B cell (primary cell): Measurements from ENCODE around the gene SRC. TPM values are rescaled to one million over a fixed set of nuclear protein-coding genes. Genes with fewer than 3 reads are reported as not detected.

Experiments used
- ATAC-seq: fragments of 200-7000 bp; cut with Tn5 transposase; one replicate; pipeline ENCODE4 v1.10.0; 2021; ENCODE audit warnings: low read depth, mild to moderate bottlenecking, moderate number of reproducible peaks, moderate library complexity
- CTCF ChIA-PET: fragments of 350-600 bp; sonication (Branson Sonifier 250); formaldehyde crosslinking; loops from one replicate; lab custom pipeline; 2021; ENCODE audit warnings: antibody characterized with exemption, inconsistent platforms; lab: Charles Lee
- POLR2A ChIA-PET: fragments of 350-600 bp; sonication (Branson Sonifier 250); formaldehyde crosslinking; loops from one replicate; lab custom pipeline; 2021; ENCODE audit warnings: antibody characterized with exemption; lab: Charles Lee
- DNase-seq: peaks from one replicate; pipeline ENCODE4 v3.0.0; 2013
- H2AFZ ChIP-seq: 2 replicates; pipeline ENCODE4 v1.6.1; 2012; ENCODE audit warnings: mild to moderate bottlenecking, low read depth, low read length; ENCODE audit not compliant: insufficient read depth, poor library complexity, severe bottlenecking
- H3K27ac ChIP-seq, 2 donors: 1 replicate in 1 of 2; 2 replicates in 1 of 2; pipeline ENCODE4 v1.5.1; 2012 to 2013; ENCODE audit warnings: low read length in 2 of 2, mild to moderate bottlenecking in 2 of 2, moderate library complexity in 1 of 2
- H3K27me3 ChIP-seq, 4 experiments: fragments of 200-600 bp in 1 of 4; sonication (generic) in 1 of 4; replicated peaks in 1 of 4; 1 replicate in 2 of 4; 2 replicates in 2 of 4; pipeline versions ENCODE4 v1.6.1 to v1.7.0; 2013 to 2016; ENCODE audit warnings: low read length in 3 of 4, mild to moderate bottlenecking in 2 of 4, mixed read lengths in 1 of 4, moderate library complexity in 1 of 4; ENCODE audit not compliant: insufficient read depth in 4 of 4, control insufficient read depth in 3 of 4; ENCODE audit errors: control extremely low read depth in 1 of 4
- H3K36me3 ChIP-seq, 2 experiments: replicated peaks in 1 of 2; 1 replicate in 1 of 2; 2 replicates in 1 of 2; pipeline versions ENCODE4 v1.6.1 to v1.7.1; 2013; ENCODE audit warnings: low read length in 1 of 2; ENCODE audit not compliant: insufficient read depth in 2 of 2, control insufficient read depth in 1 of 2; ENCODE audit errors: control extremely low read depth in 1 of 2, extremely low read depth in 1 of 2
- H3K4me1 ChIP-seq, 2 donors: fragments of 200-600 bp in 1 of 2; sonication (generic) in 1 of 2; 1 replicate in 1 of 2; 2 replicates in 1 of 2; pipeline versions ENCODE4 v1.5.1 to v1.6.1; 2013 to 2017; ENCODE audit warnings: low read length in 2 of 2; ENCODE audit not compliant: control insufficient read depth in 2 of 2, insufficient read depth in 2 of 2
- H3K4me2 ChIP-seq: replicated peaks from 2 replicates; pipeline ENCODE3; 2012; ENCODE audit warnings: mild to moderate bottlenecking, low read depth, low read length; ENCODE audit not compliant: poor library complexity, severe bottlenecking
- H3K4me3 ChIP-seq, 5 experiments: fragments of 200-600 bp in 1 of 5; sonication (generic) in 1 of 5; 1 replicate in 3 of 5; 2 replicates in 2 of 5; pipeline versions ENCODE4 v1.5.1 to v1.7.0; 2011 to 2016; ENCODE audit warnings: low read length in 4 of 5, mild to moderate bottlenecking in 4 of 5, low read depth in 2 of 5, control low read depth in 1 of 5, moderate library complexity in 1 of 5; ENCODE audit not compliant: insufficient read depth in 1 of 5; ENCODE audit errors: control extremely low read depth in 1 of 5, extremely low read depth in 1 of 5
- H3K79me2 ChIP-seq: fragments of 200-600 bp; sonication (generic); one replicate; pipeline ENCODE4 v1.6.0; 2016; ENCODE audit warnings: low read length; ENCODE audit not compliant: control insufficient read depth, insufficient read depth
- H3K9ac ChIP-seq: fragments of 200-600 bp; sonication (generic); 2 replicates; pipeline ENCODE4 v1.6.1; 2017; ENCODE audit warnings: mild to moderate bottlenecking, low read length, moderate library complexity
- H3K9me3 ChIP-seq, 3 donors: one replicate each; pipeline versions ENCODE4 v1.6.1 to v1.7.1; 2013; ENCODE audit warnings: low read length in 2 of 3; ENCODE audit not compliant: control insufficient read depth in 2 of 3, insufficient read depth in 1 of 3; ENCODE audit errors: control extremely low read depth in 1 of 3
- H4K20me1 ChIP-seq: 2 replicates; pipeline ENCODE4 v1.6.0; 2012; ENCODE audit warnings: mild to moderate bottlenecking, low read length; ENCODE audit not compliant: insufficient read depth, control insufficient read depth, poor library complexity, severe bottlenecking
- H3K27ac Mint-ChIP-seq: one replicate; pipeline ENCODE4 v1.8.0; 2021; ENCODE audit warnings: mixed read lengths
- H3K27me3 Mint-ChIP-seq: one replicate; pipeline ENCODE4 v1.8.0; 2021; ENCODE audit warnings: mixed read lengths
- H3K4me1 Mint-ChIP-seq: one replicate; pipeline ENCODE4 v1.8.0; 2021; ENCODE audit warnings: mixed read lengths
- H3K4me3 Mint-ChIP-seq: one replicate; pipeline ENCODE4 v1.8.0; 2021; ENCODE audit warnings: mixed read lengths
- H3K9me3 Mint-ChIP-seq: one replicate; pipeline ENCODE4 v1.8.0; 2022; ENCODE audit warnings: mixed read lengths; ENCODE audit not compliant: insufficient read depth
- EZH2 ChIP-seq: IDR thresholded peaks from 2 replicates; pipeline ENCODE4 v1.6.1; 2012; ENCODE audit warnings: borderline replicate concordance, low read depth, mild to moderate bottlenecking, moderate library complexity, low read length; ENCODE audit not compliant: insufficient read depth, poor library complexity, severe bottlenecking
- WGBS: methylation state at CpG from one replicate; pipeline ENCODE4 v1.1.5; 2013; ENCODE audit warnings: missing lambda C conversion rate; ENCODE audit not compliant: insufficient coverage; 5-methylcytosine and 5-hydroxymethylcytosine counted together
- intact Hi-C: fragments of 100-400 bp; cut with micrococcal nuclease; formaldehyde crosslinking; loops from one replicate; pipeline ENCODE4 v1.10.0; 2022
- polyA plus RNA-seq: library from polyadenylated mRNA; depleted of rRNA; stranded (reverse); fragments of >200 nt; gene quantifications from 2 replicates; pipeline ENCODE4 v1.2.3, GENCODE V29; 2012
- total RNA-seq, 2 donors: library from RNA; stranded (reverse); fragments of 120-200 nt in 1 of 2; gene quantifications; 1 replicate in 1 of 2; 2 replicates in 1 of 2; pipeline versions ENCODE4 v1.2.3 to v1.2.4, GENCODE V29; 2013 to 2022
- TF ChIP-seq, protein P1 (sequence below): fragments of 200-600 bp; IDR thresholded peaks from one replicate; pipeline ENCODE4 v1.8.0; 2022; ENCODE audit warnings: antibody characterized with exemption, mild to moderate bottlenecking

Gene SRC
- total and polyA plus RNA-seq, 2 donors (not counting 1 experiment from before 2014, with no cell fraction given), result 6.5 to 16.8 TPM

GRCh38 chr20:37358366-37359150 is 12.6 kb downstream of the SRC start:
- DNase-seq (no peak), ATAC-seq (no peak)
- intact Hi-C loops, result no loop called here
- no peak overlapping the region for H2AFZ ChIP-seq
- H3K4me2 ChIP-seq, result no peak overlapping the region
- peaks cover 14% of the 10 kb centered on the region for H3K79me2 ChIP-seq
- TF ChIP-seq, protein P1, sequence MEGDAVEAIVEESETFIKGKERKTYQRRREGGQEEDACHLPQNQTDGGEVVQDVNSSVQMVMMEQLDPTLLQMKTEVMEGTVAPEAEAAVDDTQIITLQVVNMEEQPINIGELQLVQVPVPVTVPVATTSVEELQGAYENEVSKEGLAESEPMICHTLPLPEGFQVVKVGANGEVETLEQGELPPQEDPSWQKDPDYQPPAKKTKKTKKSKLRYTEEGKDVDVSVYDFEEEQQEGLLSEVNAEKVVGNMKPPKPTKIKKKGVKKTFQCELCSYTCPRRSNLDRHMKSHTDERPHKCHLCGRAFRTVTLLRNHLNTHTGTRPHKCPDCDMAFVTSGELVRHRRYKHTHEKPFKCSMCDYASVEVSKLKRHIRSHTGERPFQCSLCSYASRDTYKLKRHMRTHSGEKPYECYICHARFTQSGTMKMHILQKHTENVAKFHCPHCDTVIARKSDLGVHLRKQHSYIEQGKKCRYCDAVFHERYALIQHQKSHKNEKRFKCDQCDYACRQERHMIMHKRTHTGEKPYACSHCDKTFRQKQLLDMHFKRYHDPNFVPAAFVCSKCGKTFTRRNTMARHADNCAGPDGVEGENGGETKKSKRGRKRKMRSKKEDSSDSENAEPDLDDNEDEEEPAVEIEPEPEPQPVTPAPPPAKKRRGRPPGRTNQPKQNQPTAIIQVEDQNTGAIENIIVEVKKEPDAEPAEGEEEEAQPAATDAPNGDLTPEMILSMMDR, result no peak
- no peak for TF ChIP-seq EZH2
- no peaks in the 10 kb centered on the region for H3K36me3 ChIP-seq
- H3K4me1 ChIP-seq, result peaks cover 10 to 28% of the 10 kb centered on the region in 2 donors
- no peak overlapping the region for H3K9ac ChIP-seq
- no peaks in the 10 kb centered on the region for H3K27me3 ChIP-seq
- peaks cover 21% of the 10 kb centered on the region for H3K4me1 Mint-ChIP-seq
- ChIA-PET POLR2A (no interaction called here), CTCF (no interaction called here)
- WGBS, result 96% methylated on average over 23 of the region's 23 CpGs
- no peaks in the 10 kb centered on the region for H3K27me3 Mint-ChIP-seq
- H3K9me3 Mint-ChIP-seq, result no peaks in the 10 kb centered on the region
- no peaks in the 10 kb centered on the region for H4K20me1 ChIP-seq
- H3K4me3 ChIP-seq, result no peak overlapping the region
- H3K27ac Mint-ChIP-seq, result no peak overlapping the region
- H3K4me3 Mint-ChIP-seq, result no peak overlapping the region
- H3K27ac ChIP-seq, result no peak overlapping the region
- H3K9me3 ChIP-seq, result no peaks in the 10 kb centered on the region

GRCh38 chr20:37359331-37359730 is 13.4 kb downstream of the SRC start:
- no peaks in the 10 kb centered on the region for H3K36me3 ChIP-seq
- H3K4me2 ChIP-seq, result no peak overlapping the region
- no peak for ATAC-seq
- no peaks in the 10 kb centered on the region for H3K27me3 ChIP-seq
- Mint-ChIP-seq H3K4me1 (peaks cover 24% of the 10 kb centered on the region), H3K27me3 (no peaks in the 10 kb centered on the region), H3K4me3 (no peak overlapping the region), H3K9me3 (no peaks in the 10 kb centered on the region), H3K27ac (no peak overlapping the region)
- H3K79me2 ChIP-seq, result peaks cover 14% of the 10 kb centered on the region
- no peak for DNase-seq
- 90% methylated on average over 5 of the region's 9 CpGs for WGBS
- H4K20me1 ChIP-seq, result no peaks in the 10 kb centered on the region
- H3K9me3 ChIP-seq, result no peaks in the 10 kb centered on the region
- H3K9ac ChIP-seq, result no peak overlapping the region
- no peak overlapping the region for H3K27ac ChIP-seq
- no peak for TF ChIP-seq EZH2
- TF ChIP-seq, protein P1, result no peak
- no peak overlapping the region for H2AFZ ChIP-seq
- no peak overlapping the region for H3K4me3 ChIP-seq
- ChIA-PET POLR2A (no interaction called here), CTCF (no interaction called here)
- H3K4me1 ChIP-seq, result peaks cover 10 to 28% of the 10 kb centered on the region in 2 donors
- intact Hi-C loops, result no loop called here
